Measurements from ENCODE around the gene SP2.
A peak's percentile ranks its signal among the peaks of the same experiment; 100 is the strongest.

Gene SP2

GRCh38 chr17:47895856-47896671, at the start of gene SP2:
Gene SP2, plus strand, starts transcription at chr17:47896236. Its CDS starts 51 bp downstream, at chr17:47896287.
- DNase-seq, result peak; percentile 100

- no peak for DNase-seq
Observed at GRCh38 chr17:47846716-47847340, 49.2 kb upstream of the SP2 start.

GRCh38 chr17:47847341-47848197, 48.5 kb upstream of the SP2 start:
- peak; percentile 20 to 36 for DNase-seq

GRCh38 chr17:47848198-47848513, 47.9 kb upstream of the SP2 start:
- no peak for DNase-seq

GRCh38 chr17:47850373-47850691, 45.7 kb upstream of the SP2 start:
- no peak for DNase-seq

GRCh38 chr17:47850692-47851573, 45.1 kb upstream of the SP2 start, which contains the start of gene SP6:
Gene SP6, minus strand, starts transcription at chr17:47851163. Its CDS starts 2,734 bp downstream, at chr17:47848429.
- peak; percentile 56 to 67 for DNase-seq

- DNase-seq, result no peak
Observed at GRCh38 chr17:47851764-47852112, 44.3 kb upstream of the SP2 start.

GRCh38 chr17:47852113-47852949, 43.7 kb upstream of the SP2 start:
- DNase-seq, result no peak

GRCh38 chr17:47853616-47854015, 42.4 kb upstream of the SP2 start:
- DNase-seq, result no peak

- no peak for DNase-seq
Observed at GRCh38 chr17:47855737-47856136, 40.3 kb upstream of the SP2 start.

- no peak for DNase-seq
Observed at GRCh38 chr17:47856830-47857229, 39.2 kb upstream of the SP2 start.

GRCh38 chr17:47857551-47858455, 38.2 kb upstream of the SP2 start:
- DNase-seq, result no peak

GRCh38 chr17:47860386-47860785, 35.6 kb upstream of the SP2 start:
- no peak for DNase-seq

- no peak for DNase-seq
Observed at GRCh38 chr17:47862621-47863440, 33.2 kb upstream of the SP2 start.

- DNase-seq, result no peak
Observed at GRCh38 chr17:47864791-47865216, 31.2 kb upstream of the SP2 start.

- DNase-seq, result no peak
Observed at GRCh38 chr17:47866941-47867340, 29.1 kb upstream of the SP2 start.

- no peak for DNase-seq
Observed at GRCh38 chr17:47867813-47868533, 28.1 kb upstream of the SP2 start.

- no peak for DNase-seq
Observed at GRCh38 chr17:47869114-47869513, 26.9 kb upstream of the SP2 start.

GRCh38 chr17:47870056-47870455, 26.0 kb upstream of the SP2 start:
- no peak for DNase-seq

Measured in CD4-positive, alpha-beta T cell treated with Interleukin-4 for 1 hour (primary cell).